Spinal cord (tissue), 10 donors: Measurements from ENCODE around the gene SSH2. TPM values are rescaled to one million over a fixed set of nuclear protein-coding genes. Genes with fewer than 3 reads are reported as not detected.
"Not testable (repeated sequence)": the region's sequence is repeated elsewhere in the genome, so short reads cannot be mapped to it uniquely, and the experiment has no call there.

ENCODE experiments used
- DNase-seq, 6 donors: peaks; one replicate each; pipeline versions ENCODE4 v3.0.0 to v3.0.0-alpha.2; 2013 to 2015; ENCODE audit warnings: low spot score in 6 of 6, low read depth in 4 of 6
- H3K27ac ChIP-seq: one replicate; pipeline ENCODE4 v1.5.1; 2013; ENCODE audit warnings: low read depth, low read length, control low read depth
- H3K27me3 ChIP-seq: one replicate; pipeline ENCODE4 v1.6.1; 2013; ENCODE audit warnings: low read length; ENCODE audit not compliant: control insufficient read depth, insufficient read depth
- H3K36me3 ChIP-seq: one replicate; pipeline ENCODE4 v1.6.1; 2013; ENCODE audit warnings: low read length; ENCODE audit not compliant: control insufficient read depth, insufficient read depth
- H3K4me1 ChIP-seq: one replicate; pipeline ENCODE4 v1.6.1; 2013; ENCODE audit warnings: low read length; ENCODE audit not compliant: control insufficient read depth, insufficient read depth
- H3K4me3 ChIP-seq: one replicate; pipeline ENCODE4 v1.5.1; 2013; ENCODE audit warnings: low read depth, low read length, control low read depth
- H3K9me3 ChIP-seq: one replicate; pipeline ENCODE4 v1.6.1; 2013; ENCODE audit warnings: low read length; ENCODE audit not compliant: control insufficient read depth, insufficient read depth
- WGBS: methylation state at CpG from one replicate; pipeline ENCODE4 v1.1.5; 2013; ENCODE audit warnings: missing lambda C conversion rate; ENCODE audit not compliant: insufficient coverage; 5-methylcytosine and 5-hydroxymethylcytosine counted together
- polyA plus RNA-seq, 2 donors: library from polyadenylated mRNA; unstranded; fragments of 120-200 nt; gene quantifications; one replicate each; pipeline ENCODE4 v1.2.1, GENCODE V29; 2013; ENCODE audit not compliant: insufficient read length in 2 of 2
- total RNA-seq, 2 donors: library from RNA; depleted of rRNA in 1 of 2; stranded (reverse); fragments of 120-200 nt in 1 of 2; fragments of >200 nt in 1 of 2; gene quantifications; one replicate each; pipeline versions ENCODE4 v1.2.3 to v1.2.4, GENCODE V29; 2013 to 2014
- donor health status: healthy.

Gene SSH2
- total and polyA plus RNA-seq, 4 donors: 22.5 to 26.6 (median 23.4) TPM

DNA sequence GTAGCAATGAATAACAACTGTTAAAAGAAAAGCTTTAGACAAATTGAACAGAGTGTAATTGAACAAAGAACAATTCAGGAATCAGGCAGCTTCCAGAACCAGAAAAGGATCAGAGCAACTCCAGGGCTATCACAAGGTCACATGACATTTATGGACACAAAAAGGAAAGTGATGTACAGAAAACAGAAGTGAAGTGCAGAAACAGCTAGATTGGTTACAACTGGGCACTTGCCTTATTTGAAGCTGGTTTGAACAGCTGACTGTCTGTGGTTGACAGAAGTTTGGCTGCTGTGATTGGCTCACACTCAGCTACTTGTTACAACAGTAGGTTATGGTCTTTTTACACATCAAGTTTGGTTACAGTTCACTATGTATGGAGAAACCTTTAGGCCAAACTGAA lies 26.2 kb upstream of the SSH2 start:
- no peak for DNase-seq
- H3K36me3 ChIP-seq: no peaks in the 10 kb centered on the region
- no peak overlapping the region for H3K4me3 ChIP-seq
- peaks cover 5% of the 10 kb centered on the region for H3K9me3 ChIP-seq
- H3K27ac ChIP-seq: no peak overlapping the region
- H3K27me3 ChIP-seq: no peaks in the 10 kb centered on the region
- H3K4me1 ChIP-seq: no peaks in the 10 kb centered on the region

DNA sequence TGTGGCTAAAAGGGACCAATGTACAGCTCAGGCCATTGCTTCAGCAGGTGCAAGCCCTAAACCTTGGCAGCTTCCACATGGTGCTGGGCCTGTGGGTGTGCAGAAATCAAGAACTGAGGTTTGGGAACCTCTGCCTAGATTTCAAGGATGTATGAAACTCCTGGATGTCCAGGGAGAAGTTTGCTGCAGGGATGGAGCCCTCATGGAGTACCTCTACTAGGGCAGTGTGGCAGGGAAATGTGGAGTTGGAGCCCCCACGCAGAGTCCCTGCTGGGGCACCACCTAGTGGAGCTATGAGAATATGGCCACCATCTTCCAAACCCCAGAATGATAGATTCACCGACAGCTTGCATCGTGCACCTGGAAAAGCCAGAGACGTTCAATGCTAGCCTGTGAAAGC lies 24.4 kb upstream of the SSH2 start:
- Histone ChIP-seq H3K4me1 (no peaks in the 10 kb centered on the region), H3K27me3 (no peaks in the 10 kb centered on the region), H3K27ac (no peak overlapping the region), H3K9me3 (peaks cover 5% of the 10 kb centered on the region), H3K36me3 (no peaks in the 10 kb centered on the region), H3K4me3 (no peak overlapping the region)
- WGBS: 86% methylated on average over 4 of the region's 4 CpGs
- DNase-seq: no peak

DNA sequence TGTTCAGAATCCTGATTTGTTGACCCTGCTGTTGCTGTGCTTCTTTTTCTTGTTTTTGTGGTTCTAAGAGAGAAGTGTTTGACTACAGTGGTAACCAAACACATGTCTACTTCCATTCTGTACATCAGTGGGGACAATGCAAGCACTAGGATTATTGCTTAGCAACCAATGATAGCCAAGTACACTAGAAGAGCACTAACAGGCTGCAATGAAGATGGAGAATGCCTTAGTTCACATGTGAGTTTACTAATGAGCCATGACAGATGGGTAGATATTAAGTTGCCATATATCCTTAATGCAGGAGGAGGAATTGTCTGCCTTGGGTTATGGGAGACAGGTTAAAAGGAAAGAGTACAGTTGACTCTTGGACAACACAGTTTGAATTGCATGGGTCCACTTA lies 19.7 kb upstream of the SSH2 start:
- Histone ChIP-seq H3K4me1 (no peaks in the 10 kb centered on the region), H3K9me3 (peaks cover 5% of the 10 kb centered on the region), H3K4me3 (no peak overlapping the region), H3K27ac (no peak overlapping the region), H3K36me3 (no peaks in the 10 kb centered on the region), H3K27me3 (no peaks in the 10 kb centered on the region)
- peak in 1 of 6 donors; percentile 41 for DNase-seq

- no peaks in the 10 kb centered on the region for H3K27me3 ChIP-seq
- no peaks in the 10 kb centered on the region for H3K9me3 ChIP-seq
- H3K4me3 ChIP-seq: no peak overlapping the region
- no CpG with 5 or more reads among the region's 3 CpGs for WGBS
- H3K36me3 ChIP-seq: no peaks in the 10 kb centered on the region
- no peak overlapping the region for H3K27ac ChIP-seq
- DNase-seq: peak in 1 of 6 donors; percentile 77
- H3K4me1 ChIP-seq: no peaks in the 10 kb centered on the region
These were observed 18.6 kb upstream of the SSH2 start for GRCh38 chr17:29948448-29949215.

DNA sequence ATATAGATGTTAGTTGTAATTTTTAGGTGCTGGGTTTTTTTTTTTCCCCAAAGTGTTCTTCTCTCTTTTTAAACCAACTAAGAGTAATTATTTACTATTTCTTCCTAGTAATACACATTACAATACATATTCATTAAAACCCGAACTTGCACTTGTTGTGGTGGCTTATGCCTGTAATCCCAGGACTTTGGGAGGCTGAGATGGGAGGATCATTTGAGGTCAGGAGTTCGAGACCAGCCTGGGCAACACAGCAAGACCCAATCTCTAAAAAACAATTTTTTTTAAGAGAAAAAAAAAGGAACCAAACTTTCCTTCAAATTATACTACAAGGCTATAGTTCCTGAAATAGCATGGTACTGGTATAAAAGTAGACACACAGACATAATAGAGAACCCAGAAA lies 15.3 kb upstream of the SSH2 start:
- no peaks in the 10 kb centered on the region for H3K27me3 ChIP-seq
- no peak overlapping the region for H3K4me3 ChIP-seq
- H3K36me3 ChIP-seq: no peaks in the 10 kb centered on the region
- no peaks in the 10 kb centered on the region for H3K4me1 ChIP-seq
- H3K27ac ChIP-seq: no peak overlapping the region
- no peaks in the 10 kb centered on the region for H3K9me3 ChIP-seq
- no CpG with 5 or more reads among the region's 2 CpGs for WGBS
- DNase-seq: no peak

DNA sequence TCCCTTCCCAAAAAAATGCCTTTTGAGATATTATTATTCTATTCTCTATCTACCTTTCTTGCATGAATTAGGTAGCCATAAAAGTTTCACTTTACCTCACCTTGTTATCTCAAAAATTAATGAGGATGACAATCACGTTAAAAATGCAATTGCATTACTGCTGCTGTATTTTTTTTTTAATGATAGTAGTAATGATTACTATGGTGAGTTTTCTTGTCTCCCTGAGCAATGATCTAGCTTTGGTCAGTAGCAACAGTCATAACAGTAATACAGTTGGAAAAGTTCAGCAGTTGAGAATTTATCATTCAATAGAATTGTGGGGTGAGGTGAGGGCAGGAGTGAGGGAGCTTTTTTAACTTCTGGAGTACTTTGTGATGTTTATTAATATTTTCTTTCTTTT lies 11.3 kb upstream of the SSH2 start, which contains the start of gene EFCAB5:
Gene EFCAB5, plus strand, starts transcription at position 301 of the 400 bp plus-strand sequence. CDS start 163 bp downstream, outside the sequence.
- no peaks in the 10 kb centered on the region for H3K27me3 ChIP-seq
- H3K27ac ChIP-seq: no peak within 1 kb of the TSS
- H3K4me3 ChIP-seq: no peak within 1 kb of the TSS
- no peaks in the 10 kb centered on the region for H3K36me3 ChIP-seq
- H3K9me3 ChIP-seq: no peaks in the 10 kb centered on the region
- no peaks in the 10 kb centered on the region for H3K4me1 ChIP-seq
- WGBS: no CpG with 5 or more reads among the region's 1 CpG
- no peak for DNase-seq

DNA sequence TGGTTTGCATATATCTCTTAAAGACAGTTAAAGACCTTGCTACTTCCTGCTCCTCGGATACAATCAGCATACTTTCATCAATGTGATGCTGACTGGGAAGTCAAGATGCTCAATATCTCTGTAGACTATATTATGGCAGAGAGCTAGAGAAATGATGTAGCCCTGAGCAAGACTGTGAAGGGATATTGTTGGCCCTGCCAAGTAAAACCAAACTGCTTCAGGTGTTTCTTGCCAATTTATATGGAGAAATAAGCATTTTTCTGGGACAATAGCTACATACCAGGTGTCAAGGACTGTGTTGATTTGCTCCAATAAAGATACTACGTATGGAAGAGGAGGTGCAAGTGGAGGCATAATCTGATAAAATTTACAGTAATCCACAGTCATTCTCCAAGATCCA lies 6.7 kb upstream of the SSH2 start:
- no peaks in the 10 kb centered on the region for H3K36me3 ChIP-seq
- H3K27ac ChIP-seq: no peak overlapping the region
- no peak overlapping the region for H3K4me3 ChIP-seq
- H3K4me1 ChIP-seq: no peaks in the 10 kb centered on the region
- H3K27me3 ChIP-seq: no peaks in the 10 kb centered on the region
- no peak for DNase-seq
- H3K9me3 ChIP-seq: no peaks in the 10 kb centered on the region
- WGBS: no CpG with 5 or more reads among the region's 2 CpGs

GRCh38 chr17:29935909-29936308 lies 5.9 kb upstream of the SSH2 start:
- H3K4me3 ChIP-seq, H3K27me3 ChIP-seq, DNase-seq, H3K36me3 ChIP-seq, H3K27ac ChIP-seq, H3K9me3 ChIP-seq, H3K4me1 ChIP-seq: not testable (repeated sequence)
- no CpG with 5 or more reads among the region's 3 CpGs for WGBS

GRCh38 chr17:29933379-29933778 lies 3.4 kb upstream of the SSH2 start:
- WGBS: no CpG with 5 or more reads among the region's 2 CpGs
- Histone ChIP-seq H3K36me3 (no peaks in the 10 kb centered on the region), H3K4me1 (peaks cover 5% of the 10 kb centered on the region), H3K4me3 (no peak overlapping the region), H3K9me3 (no peaks in the 10 kb centered on the region), H3K27ac (no peak overlapping the region), H3K27me3 (no peaks in the 10 kb centered on the region)
- peak in 2 of 6 donors; percentile 17 to 32 for DNase-seq

DNA sequence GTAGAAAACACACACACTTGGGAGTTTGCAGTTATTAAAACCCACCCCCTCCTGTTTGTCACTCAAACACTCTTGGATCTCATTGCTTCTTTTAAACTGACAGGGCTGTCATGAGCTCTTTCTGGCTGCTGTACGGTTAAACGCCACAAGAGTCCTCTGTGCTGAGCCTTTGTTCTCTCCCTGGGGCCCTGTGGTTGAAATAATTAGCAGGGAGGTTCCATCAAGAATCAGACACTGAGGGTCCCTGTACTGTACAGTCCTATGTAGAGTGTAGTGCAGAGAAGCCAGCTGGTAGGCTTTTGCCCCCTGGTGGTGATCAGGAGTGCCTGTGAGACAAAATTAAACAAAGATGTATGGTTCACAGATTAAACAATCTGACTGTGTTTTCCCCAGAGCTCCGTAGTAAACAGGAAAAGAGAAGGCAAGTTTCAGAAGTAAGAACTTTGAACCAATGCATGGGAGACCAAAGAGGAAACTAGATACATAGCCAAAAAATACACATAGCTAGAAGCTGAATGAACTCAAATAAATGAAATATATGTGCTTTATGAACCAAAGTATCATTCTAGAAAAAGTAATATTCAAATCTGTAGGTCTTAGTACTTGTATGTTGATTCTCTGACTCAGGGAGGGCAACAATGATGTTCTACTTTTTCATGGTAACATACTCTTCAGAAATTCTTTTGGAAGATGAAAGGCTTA lies 1.4 kb upstream of the SSH2 start:
- peak overlapping the region; percentile 89 for H3K27ac ChIP-seq

More for the DNA sequence above, 1.4 kb upstream of the SSH2 start:
- Histone ChIP-seq H3K27me3 (no peaks in the 10 kb centered on the region), H3K4me1 (peaks cover 7% of the 10 kb centered on the region), H3K36me3 (no peaks in the 10 kb centered on the region), H3K4me3 (peak overlapping the region; percentile 89), H3K9me3 (no peaks in the 10 kb centered on the region)
- WGBS: 0% methylated on average over 2 of the region's 3 CpGs
- DNase-seq: peak in 5 of 6 donors; percentile 55 to 97 (median 74)
